SK-N-SH treated with all-trans-retinoic acid at 6 μM for 48 hours (cell line): Measurements from ENCODE around the gene AKAP13.

ENCODE experiments used
- OSR1 ChIP-seq: fragments of 250-450 bp; sonication (Bioruptor Pico); IDR thresholded peaks from 2 replicates; pipeline ENCODE4 v1.8.0; 2022; ENCODE audit warnings: moderate library complexity, mild to moderate bottlenecking, inconsistent platforms
- PPARA ChIP-seq: fragments of 250-450 bp; sonication (Bioruptor Pico); IDR thresholded peaks from 2 replicates; pipeline ENCODE4 v1.5.0; 2020; ENCODE audit warnings: mild to moderate bottlenecking, borderline replicate concordance
- TOX ChIP-seq: fragments of 250-450 bp; sonication (Bioruptor Pico); IDR thresholded peaks from 2 replicates; pipeline ENCODE4 v1.8.0; 2021; ENCODE audit warnings: mild to moderate bottlenecking, moderate library complexity, borderline replicate concordance
- ZC3H10 ChIP-seq: fragments of 250-450 bp; sonication (Bioruptor Pico); IDR thresholded peaks from 2 replicates; pipeline ENCODE4 v1.5.1; 2021; ENCODE audit warnings: mild to moderate bottlenecking, moderate library complexity
- ZNF8 ChIP-seq: fragments of 450-650 bp; formaldehyde crosslinking; IDR thresholded peaks from 2 replicates; pipeline ENCODE4 v1.5.0; 2020; ENCODE audit warnings: mild to moderate bottlenecking, moderate library complexity

DNA sequence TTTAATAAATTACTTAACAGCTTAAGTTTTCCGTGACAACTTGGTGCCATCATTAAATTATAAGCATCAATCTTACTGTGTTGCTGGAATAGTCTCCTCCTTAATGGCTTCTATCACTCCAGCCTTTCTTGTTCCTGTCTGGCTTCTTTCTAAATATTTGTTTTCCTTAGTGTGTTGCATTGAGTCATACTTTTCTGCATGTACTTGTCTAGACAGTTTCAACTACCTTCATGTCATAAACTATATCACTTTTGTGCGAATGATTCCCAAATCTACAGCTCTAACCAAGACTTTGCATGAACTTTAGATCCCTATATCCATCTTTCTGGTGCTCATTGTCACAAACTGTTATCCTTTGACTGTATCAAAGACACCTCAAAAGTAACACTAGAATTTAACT, 78.4 kb downstream of the AKAP13 start:
- no peak for TF ChIP-seq ZC3H10 (CRISPR knock-in tag)
- no peak for TF ChIP-seq PPARA (CRISPR knock-in tag)
- TF ChIP-seq OSR1 (CRISPR knock-in tag) = no peak
- no peak for TF ChIP-seq TOX (CRISPR knock-in tag)
- no peak for TF ChIP-seq ZNF8 (CRISPR knock-in tag)
